Ascending aorta (tissue), 2 donors: ENCODE results near the gene CEP104. TPM values are rescaled to one million over a fixed set of nuclear protein-coding genes. Genes with fewer than 3 reads are reported as not detected.

ENCODE experiments used
- DNase-seq, 2 donors: peaks; one replicate each; pipeline ENCODE4 v3.0.0-alpha.2; 2019; ENCODE audit warnings: low spot score in 2 of 2
- H3K27ac ChIP-seq, 2 donors: fragments of 200-600 bp; sonication (generic); one replicate each; pipeline ENCODE4 v1.5.1; 2016 to 2017; ENCODE audit warnings: mild to moderate bottlenecking in 1 of 2
- H3K27me3 ChIP-seq: fragments of 200-600 bp; sonication (generic); one replicate; pipeline ENCODE4 v1.5.1; 2017
- H3K36me3 ChIP-seq, 2 donors: fragments of 200-600 bp; sonication (generic); one replicate each; pipeline ENCODE4 v1.5.1; 2016
- H3K4me1 ChIP-seq, 2 donors: fragments of 200-600 bp; sonication (generic); one replicate each; pipeline ENCODE4 v1.5.1; 2016 to 2017; ENCODE audit warnings: mild to moderate bottlenecking in 1 of 2
- H3K4me3 ChIP-seq, 2 donors: fragments of 200-600 bp; sonication (generic); one replicate each; pipeline ENCODE4 v1.5.1; 2016 to 2017; ENCODE audit warnings: mild to moderate bottlenecking in 1 of 2
- H3K9me3 ChIP-seq, 2 donors: fragments of 200-600 bp; sonication (generic); one replicate each; pipeline ENCODE4 v1.5.1; 2016
- intact Hi-C: fragments of 100-400 bp; cut with DNase I; formaldehyde crosslinking; loops from one replicate; pipeline ENCODE4 v1.15.1; 2023
- total RNA-seq: library from RNA; depleted of rRNA; stranded (reverse); fragments of >200 nt; gene quantifications from one replicate; pipeline ENCODE4 v1.1.0, GENCODE V29; 2016
- TF ChIP-seq, protein P1 (sequence below), 3 experiments: fragments of 200-600 bp in 2 of 3; fragments of 450-650 bp in 1 of 3; sonication (generic) in 2 of 3; IDR thresholded peaks; one replicate each; pipeline ENCODE4 v1.5.1; 2016 to 2019; ENCODE audit warnings: antibody characterized with exemption in 3 of 3, mild to moderate bottlenecking in 1 of 3, moderate library complexity in 1 of 3

Gene CEP104
- total RNA-seq, 1 donor from 2014 or later: 93.6 TPM

GRCh38 chr1:3780901-3781300 is 76.1 kb downstream of the CEP104 start:
- H3K4me3 ChIP-seq: no peak overlapping the region
- TF ChIP-seq, protein P1, sequence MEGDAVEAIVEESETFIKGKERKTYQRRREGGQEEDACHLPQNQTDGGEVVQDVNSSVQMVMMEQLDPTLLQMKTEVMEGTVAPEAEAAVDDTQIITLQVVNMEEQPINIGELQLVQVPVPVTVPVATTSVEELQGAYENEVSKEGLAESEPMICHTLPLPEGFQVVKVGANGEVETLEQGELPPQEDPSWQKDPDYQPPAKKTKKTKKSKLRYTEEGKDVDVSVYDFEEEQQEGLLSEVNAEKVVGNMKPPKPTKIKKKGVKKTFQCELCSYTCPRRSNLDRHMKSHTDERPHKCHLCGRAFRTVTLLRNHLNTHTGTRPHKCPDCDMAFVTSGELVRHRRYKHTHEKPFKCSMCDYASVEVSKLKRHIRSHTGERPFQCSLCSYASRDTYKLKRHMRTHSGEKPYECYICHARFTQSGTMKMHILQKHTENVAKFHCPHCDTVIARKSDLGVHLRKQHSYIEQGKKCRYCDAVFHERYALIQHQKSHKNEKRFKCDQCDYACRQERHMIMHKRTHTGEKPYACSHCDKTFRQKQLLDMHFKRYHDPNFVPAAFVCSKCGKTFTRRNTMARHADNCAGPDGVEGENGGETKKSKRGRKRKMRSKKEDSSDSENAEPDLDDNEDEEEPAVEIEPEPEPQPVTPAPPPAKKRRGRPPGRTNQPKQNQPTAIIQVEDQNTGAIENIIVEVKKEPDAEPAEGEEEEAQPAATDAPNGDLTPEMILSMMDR (IDR thresholded peaks at IDR 0.05): no peak
- no peaks in the 10 kb centered on the region for H3K9me3 ChIP-seq
- no peak overlapping the region for H3K27ac ChIP-seq
- intact Hi-C loops: no loop called here
- H3K36me3 ChIP-seq: peaks cover 65 to 72% of the 10 kb centered on the region in 2 donors
- DNase-seq: no peak
- no peaks in the 10 kb centered on the region for H3K4me1 ChIP-seq
- H3K27me3 ChIP-seq: no peaks in the 10 kb centered on the region

- Histone ChIP-seq H3K27me3 (no peaks in the 10 kb centered on the region), H3K27ac (no peak overlapping the region), H3K36me3 (peaks cover 57 to 63% of the 10 kb centered on the region in 2 donors), H3K9me3 (no peaks in the 10 kb centered on the region), H3K4me1 (no peaks in the 10 kb centered on the region), H3K4me3 (no peak overlapping the region)
- TF ChIP-seq, protein P1 (IDR thresholded peaks at IDR 0.05): no peak
- no peak for DNase-seq
- intact Hi-C loops: no loop called here
Measured at GRCh38 chr1:3779912-3780416, 77.0 kb downstream of the CEP104 start.

GRCh38 chr1:3779265-3779911 is 77.6 kb downstream of the CEP104 start:
- Histone ChIP-seq H3K4me1 (no peaks in the 10 kb centered on the region), H3K27me3 (no peaks in the 10 kb centered on the region), H3K36me3 (peaks cover 51 to 57% of the 10 kb centered on the region in 2 donors), H3K4me3 (no peak overlapping the region), H3K9me3 (no peaks in the 10 kb centered on the region), H3K27ac (no peak overlapping the region)
- TF ChIP-seq, protein P1 (IDR thresholded peaks at IDR 0.05): no peak
- intact Hi-C loops: no loop called here
- DNase-seq: no peak

- DNase-seq: no peak
- Histone ChIP-seq H3K4me1 (no peaks in the 10 kb centered on the region), H3K27me3 (no peaks in the 10 kb centered on the region), H3K27ac (no peak overlapping the region), H3K9me3 (no peaks in the 10 kb centered on the region), H3K36me3 (peaks cover 45 to 50% of the 10 kb centered on the region in 2 donors), H3K4me3 (no peak overlapping the region)
- TF ChIP-seq, protein P1 (IDR thresholded peaks at IDR 0.05): no peak
- intact Hi-C loops: no loop called here
Measured at GRCh38 chr1:3778590-3779264, 78.3 kb downstream of the CEP104 start.

DNA sequence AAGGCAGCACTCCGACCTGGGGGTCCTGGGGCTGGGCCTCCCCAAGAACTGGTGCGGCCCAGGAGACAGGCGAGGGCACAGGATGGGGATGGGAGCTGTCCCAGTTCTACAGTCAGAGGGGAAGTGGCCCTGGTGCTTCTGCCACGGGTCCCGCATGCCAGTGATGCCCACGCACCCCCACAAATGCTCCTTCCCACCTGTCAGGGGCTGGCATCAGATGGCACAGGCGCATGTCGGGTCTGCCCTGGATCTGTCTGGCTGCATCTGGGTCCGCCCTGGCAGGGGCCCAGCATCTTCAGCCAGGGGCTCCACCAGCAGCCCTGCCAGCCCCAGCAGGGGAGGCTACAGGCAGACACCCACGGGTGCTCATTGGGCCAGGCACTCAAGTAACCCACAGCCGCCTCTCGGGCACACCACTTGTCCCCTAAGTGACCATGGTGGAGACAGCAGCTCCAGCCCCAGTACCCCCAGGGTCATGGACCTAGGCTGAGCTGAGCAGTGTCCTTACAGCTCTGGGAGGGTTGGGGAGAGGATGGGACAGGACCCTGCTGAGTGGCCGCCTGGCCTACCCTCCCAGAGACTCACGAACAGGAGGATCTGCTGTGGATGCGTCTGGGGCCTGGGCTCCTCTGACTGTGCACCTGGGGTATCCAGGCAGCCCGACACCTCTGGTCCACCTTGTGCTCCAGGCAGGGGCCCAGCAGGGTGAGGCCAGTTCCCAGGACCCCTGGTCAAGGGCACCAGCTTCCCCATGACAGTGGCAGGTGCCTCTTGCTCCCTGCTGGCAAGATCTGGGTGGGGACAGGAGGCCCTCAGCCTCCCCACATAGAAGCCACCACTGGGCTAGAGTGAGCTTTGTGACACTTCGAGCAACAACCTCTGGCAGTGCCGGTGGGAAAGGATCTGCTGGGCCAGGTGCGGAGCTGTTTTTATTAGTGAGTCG is 79.1 kb downstream of the CEP104 start:
- Histone ChIP-seq H3K36me3 (peaks cover 37 to 42% of the 10 kb centered on the region in 2 donors), H3K9me3 (no peaks in the 10 kb centered on the region), H3K4me3 (no peak overlapping the region), H3K4me1 (no peaks in the 10 kb centered on the region), H3K27ac (no peak overlapping the region), H3K27me3 (no peaks in the 10 kb centered on the region)
- TF ChIP-seq, protein P1 (IDR thresholded peaks at IDR 0.05): no peak
- intact Hi-C loops: no loop called here
- DNase-seq: no peak
